WTC11 (cell line): ENCODE measurements around the gene PPP2R3A. TPM values are rescaled to one million over a fixed set of nuclear protein-coding genes. Genes with fewer than 3 reads are reported as not detected.

Experiments used
- ATAC-seq: fragments of 200-7000 bp; cut with Tn5 transposase; 2 replicates; pipeline ENCODE4 v1.10.0; 2021; ENCODE audit warnings: mild to moderate bottlenecking, moderate library complexity
- CTCF ChIA-PET: fragments of 300-600 bp; sonication (Branson Sonifier 250); formaldehyde crosslinking; loops from one replicate; lab custom pipeline; 2021; ENCODE audit warnings: antibody characterized with exemption; lab: Charles Lee
- POLR2A ChIA-PET: fragments of 350-600 bp; sonication (Branson Sonifier 250); formaldehyde crosslinking; loops from one replicate; lab custom pipeline; 2021; ENCODE audit warnings: antibody characterized with exemption; lab: Charles Lee
- DNase-seq: peaks from one replicate; pipeline ENCODE4 v3.0.0; 2021; ENCODE audit warnings: low spot score
- H3K27ac Mint-ChIP-seq: 2 replicates; pipeline ENCODE4 v1.8.0; 2021; ENCODE audit warnings: mixed read lengths
- H3K27me3 Mint-ChIP-seq: 2 replicates; pipeline ENCODE4 v1.8.0; 2021; ENCODE audit warnings: low read depth, mild to moderate bottlenecking, moderate library complexity, mixed read lengths
- H3K36me3 Mint-ChIP-seq: 2 replicates; pipeline ENCODE4 v1.8.0; 2021; ENCODE audit warnings: mixed read lengths
- H3K4me1 Mint-ChIP-seq: 2 replicates; pipeline ENCODE4 v1.8.0; 2022; ENCODE audit warnings: mixed read lengths
- H3K4me3 Mint-ChIP-seq: 2 replicates; pipeline ENCODE4 v1.8.0; 2021; ENCODE audit warnings: mild to moderate bottlenecking, moderate library complexity, mixed read lengths
- H3K9me3 Mint-ChIP-seq: 2 replicates; pipeline ENCODE4 v1.8.0; 2021; ENCODE audit warnings: mixed read lengths
- ARID4B ChIP-seq: sonication (generic); formaldehyde crosslinking; IDR thresholded peaks from 2 replicates; pipeline ENCODE4 v1.8.0; 2023; ENCODE audit warnings: missing genetic modification reagents, mild to moderate bottlenecking, borderline replicate concordance
- ATF3 ChIP-seq: sonication (generic); formaldehyde crosslinking; conservative IDR thresholded peaks from 2 replicates; pipeline ENCODE4 v1.8.1; 2022; ENCODE audit warnings: mild to moderate bottlenecking, missing genetic modification reagents
- E2F1 ChIP-seq: sonication (generic); formaldehyde crosslinking; IDR thresholded peaks from 2 replicates; pipeline ENCODE4 v1.8.0; 2022; ENCODE audit warnings: mild to moderate bottlenecking, missing genetic modification reagents
- ESRRA ChIP-seq: sonication (generic); formaldehyde crosslinking; IDR thresholded peaks from 2 replicates; pipeline ENCODE4 v1.8.1; 2022; ENCODE audit warnings: mild to moderate bottlenecking, missing genetic modification reagents, borderline replicate concordance
- GTF2I ChIP-seq: fragments of 250-450 bp; sonication (Bioruptor Pico); conservative IDR thresholded peaks from 2 replicates; pipeline ENCODE4 v1.4.0; 2021; ENCODE audit warnings: mild to moderate bottlenecking
- JUN ChIP-seq: sonication (generic); formaldehyde crosslinking; IDR thresholded peaks from 2 replicates; pipeline ENCODE4 v1.8.0; 2023; ENCODE audit warnings: mild to moderate bottlenecking, missing genetic modification reagents
- NFYB ChIP-seq: sonication (generic); formaldehyde crosslinking; conservative IDR thresholded peaks from 2 replicates; pipeline ENCODE4 v1.8.0; 2022; ENCODE audit warnings: low read depth, missing genetic modification reagents
- OVOL2 ChIP-seq: fragments of 250-450 bp; sonication (Bioruptor Pico); IDR thresholded peaks from 2 replicates; pipeline ENCODE4 v1.9.0; 2021; ENCODE audit warnings: mild to moderate bottlenecking, borderline replicate concordance
- RORB ChIP-seq: fragments of 250-450 bp; sonication (Bioruptor Pico); IDR thresholded peaks from 2 replicates; pipeline ENCODE4 v1.9.0; 2021; ENCODE audit warnings: mild to moderate bottlenecking
- TCF7 ChIP-seq: sonication (generic); formaldehyde crosslinking; IDR thresholded peaks from 2 replicates; pipeline ENCODE4 v1.8.0; 2022; ENCODE audit warnings: mild to moderate bottlenecking, low read depth, missing genetic modification reagents, moderate library complexity
- TEAD4 ChIP-seq: sonication (generic); formaldehyde crosslinking; IDR thresholded peaks from 2 replicates; pipeline ENCODE4 v1.8.0; 2022; ENCODE audit warnings: mild to moderate bottlenecking, missing genetic modification reagents
- TP53 ChIP-seq: sonication (generic); formaldehyde crosslinking; IDR thresholded peaks from 2 replicates; pipeline ENCODE4 v1.8.1; 2023; ENCODE audit warnings: mild to moderate bottlenecking, missing genetic modification reagents
- ZBTB21 ChIP-seq: sonication (generic); formaldehyde crosslinking; IDR thresholded peaks from 2 replicates; pipeline ENCODE4 v1.8.1; 2023; ENCODE audit warnings: mild to moderate bottlenecking, missing genetic modification reagents, borderline replicate concordance
- ZNF263 ChIP-seq: sonication (generic); formaldehyde crosslinking; IDR thresholded peaks from 2 replicates; pipeline ENCODE4 v1.8.1; 2022; ENCODE audit warnings: low read depth, mild to moderate bottlenecking, moderate library complexity, missing genetic modification reagents
- ZNF396 ChIP-seq: fragments of 250-450 bp; sonication (Bioruptor Pico); IDR thresholded peaks from 2 replicates; pipeline ENCODE4 v1.8.0; 2021; ENCODE audit warnings: mild to moderate bottlenecking, moderate library complexity, borderline replicate concordance
- ZNF532 ChIP-seq: fragments of 250-450 bp; sonication (Bioruptor Pico); IDR thresholded peaks from 2 replicates; pipeline ENCODE4 v1.9.0; 2021; ENCODE audit warnings: mild to moderate bottlenecking, borderline replicate concordance
- ZNF671 ChIP-seq: fragments of 250-450 bp; sonication (Bioruptor Pico); IDR thresholded peaks from 2 replicates; pipeline ENCODE4 v1.8.0; 2021; ENCODE audit warnings: mild to moderate bottlenecking
- ZSCAN18 ChIP-seq: fragments of 250-450 bp; sonication (Bioruptor Pico); IDR thresholded peaks from 2 replicates; pipeline ENCODE4 v2.1.2; 2022; ENCODE audit warnings: mild to moderate bottlenecking, moderate library complexity
- total RNA-seq: library from RNA; stranded (reverse); gene quantifications from 3 replicates; pipeline ENCODE4 v1.2.3, GENCODE V29; 2021
- TF ChIP-seq, protein P1 (sequence below): sonication (generic); formaldehyde crosslinking; conservative IDR thresholded peaks from 2 replicates; pipeline ENCODE4 v1.8.1; 2023; ENCODE audit warnings: mild to moderate bottlenecking, low read depth, missing genetic modification reagents, moderate library complexity

Gene PPP2R3A
- total RNA-seq, 1 experiment from 2014 or later: 13.1 TPM

DNA sequence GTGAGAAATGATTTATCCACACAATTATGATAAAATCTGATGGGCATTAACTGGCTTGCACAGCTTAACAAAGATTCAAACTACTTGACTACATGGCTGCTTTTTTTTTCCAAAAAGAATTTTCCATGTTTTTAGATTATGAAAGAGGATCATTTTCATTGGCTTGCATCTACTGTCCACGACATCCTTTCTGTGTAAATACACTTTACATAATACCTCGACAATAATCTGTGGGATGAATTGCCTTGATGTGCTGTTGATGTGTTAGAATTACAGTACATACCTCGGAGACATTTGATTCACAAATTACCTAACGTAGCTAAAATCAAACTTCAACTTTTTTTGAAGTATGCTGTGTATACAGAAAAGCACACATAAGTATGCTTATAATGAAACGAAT lies 104.4 kb downstream of the PPP2R3A start:
- Mint-ChIP-seq H3K4me1 (no peaks in the 10 kb centered on the region), H3K9me3 (peaks cover 5% of the 10 kb centered on the region; the same call in 1 of the 2 replicates), H3K4me3 (no peak overlapping the region), H3K27me3 (no peaks in the 10 kb centered on the region), H3K36me3 (peaks cover 8% of the 10 kb centered on the region), H3K27ac (no peak overlapping the region)
- no peak for DNase-seq
- ATAC-seq: no peak
- ChIA-PET POLR2A (no interaction called here), CTCF (interaction anchor here (1.0 to 1.6 kb wide), 3 partner anchors 28 to 683 kb away, joined by 3 to 4 read pairs (median 3); no protein-coding TSS in a partner anchor)
- no peak for TF ChIP-seq TCF7 (CRISPR knock-in tag)
- TF ChIP-seq ARID4B (CRISPR knock-in tag): no peak
- TF ChIP-seq ZNF671 (CRISPR knock-in tag): no peak
- no peak for TF ChIP-seq ZSCAN18 (CRISPR knock-in tag)
- TF ChIP-seq TP53: no peak
- no peak for TF ChIP-seq ZNF263 (CRISPR knock-in tag)
- no peak for TF ChIP-seq OVOL2 (CRISPR knock-in tag)
- TF ChIP-seq RORB (CRISPR knock-in tag): no peak
- TF ChIP-seq ZNF396: no peak
- no peak for TF ChIP-seq NFYB
- no peak for TF ChIP-seq ATF3 (CRISPR knock-in tag)
- TF ChIP-seq ZBTB21 (CRISPR knock-in tag): no peak
- TF ChIP-seq JUN (CRISPR knock-in tag): no peak

- ChIA-PET CTCF (interaction anchor here (1.5 to 2.5 kb wide), 5 partner anchors 80 to 944 kb away, joined by 3 to 10 read pairs (median 4); no protein-coding TSS in a partner anchor), POLR2A (no interaction called here)
- ATAC-seq (no peak), DNase-seq (no peak)
- H3K36me3 Mint-ChIP-seq: peaks cover 8% of the 10 kb centered on the region
- H3K9me3 Mint-ChIP-seq: peaks cover 4% of the 10 kb centered on the region; the same call in 1 of the 2 replicates
- H3K27me3 Mint-ChIP-seq: no peaks in the 10 kb centered on the region
- H3K4me1 Mint-ChIP-seq: peaks cover 1% of the 10 kb centered on the region
- TF ChIP-seq ZNF532 (no peak), GTF2I (CRISPR knock-in tag) (no peak), E2F1 (CRISPR knock-in tag) (no peak), ESRRA (CRISPR knock-in tag) (no peak), NFYB (no peak), TEAD4 (CRISPR knock-in tag) (no peak)
- TF ChIP-seq, protein P1, sequence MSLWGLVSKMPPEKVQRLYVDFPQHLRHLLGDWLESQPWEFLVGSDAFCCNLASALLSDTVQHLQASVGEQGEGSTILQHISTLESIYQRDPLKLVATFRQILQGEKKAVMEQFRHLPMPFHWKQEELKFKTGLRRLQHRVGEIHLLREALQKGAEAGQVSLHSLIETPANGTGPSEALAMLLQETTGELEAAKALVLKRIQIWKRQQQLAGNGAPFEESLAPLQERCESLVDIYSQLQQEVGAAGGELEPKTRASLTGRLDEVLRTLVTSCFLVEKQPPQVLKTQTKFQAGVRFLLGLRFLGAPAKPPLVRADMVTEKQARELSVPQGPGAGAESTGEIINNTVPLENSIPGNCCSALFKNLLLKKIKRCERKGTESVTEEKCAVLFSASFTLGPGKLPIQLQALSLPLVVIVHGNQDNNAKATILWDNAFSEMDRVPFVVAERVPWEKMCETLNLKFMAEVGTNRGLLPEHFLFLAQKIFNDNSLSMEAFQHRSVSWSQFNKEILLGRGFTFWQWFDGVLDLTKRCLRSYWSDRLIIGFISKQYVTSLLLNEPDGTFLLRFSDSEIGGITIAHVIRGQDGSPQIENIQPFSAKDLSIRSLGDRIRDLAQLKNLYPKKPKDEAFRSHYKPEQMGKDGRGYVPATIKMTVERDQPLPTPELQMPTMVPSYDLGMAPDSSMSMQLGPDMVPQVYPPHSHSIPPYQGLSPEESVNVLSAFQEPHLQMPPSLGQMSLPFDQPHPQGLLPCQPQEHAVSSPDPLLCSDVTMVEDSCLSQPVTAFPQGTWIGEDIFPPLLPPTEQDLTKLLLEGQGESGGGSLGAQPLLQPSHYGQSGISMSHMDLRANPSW: no peak
- H3K27ac Mint-ChIP-seq: no peak overlapping the region
- H3K4me3 Mint-ChIP-seq: no peak overlapping the region
These were observed 104.8 kb downstream of the PPP2R3A start for GRCh38 chr3:136070334-136070733.
